Measurements from ENCODE around the gene NELL1.
A peak's percentile ranks its signal among the peaks of the same experiment; 100 is the strongest.

NELL1 gene

DNA sequence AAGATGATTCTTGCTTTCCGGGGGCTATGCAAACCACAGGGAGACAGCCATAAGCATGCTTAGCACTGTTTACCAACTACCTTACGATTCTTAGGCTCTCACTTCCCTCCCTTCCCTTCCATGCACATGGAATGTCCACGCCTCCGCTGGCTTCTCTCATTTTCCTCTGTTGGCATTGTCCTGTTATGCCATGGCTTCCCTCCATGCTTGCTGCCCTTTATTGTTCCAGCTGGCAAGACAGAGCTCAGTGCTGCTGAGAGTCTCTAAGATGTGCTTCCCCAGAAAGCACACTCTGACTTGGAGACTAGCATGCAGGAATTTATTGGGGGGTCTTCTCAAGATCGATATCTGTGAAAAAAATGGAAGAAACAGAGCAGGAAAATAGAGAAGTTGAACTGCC lies 379.2 kb downstream of the NELL1 start:
- 88% methylated on average over 5 of the region's 5 CpGs for WGBS
- no peak overlapping the region for H3K27ac ChIP-seq (ENCODE audit: low read depth, low read length)
- H3K9me3 ChIP-seq (ENCODE audit: insufficient read depth, low read depth, low read length) = no peaks in the 10 kb centered on the region
- no peak overlapping the region for H3K4me3 ChIP-seq (ENCODE audit: low read length)
- peaks cover 5% of the 10 kb centered on the region; the same call in 1 of the 2 replicates for H3K4me1 ChIP-seq (ENCODE audit: insufficient read depth, low read length)
- H3K27me3 ChIP-seq (ENCODE audit: insufficient read depth, low read length) = no peaks in the 10 kb centered on the region
- no peaks in the 10 kb centered on the region for H3K36me3 ChIP-seq (ENCODE audit: insufficient read depth, low read length)
- H3K9ac ChIP-seq (ENCODE audit: low read depth, low read length) = no peak overlapping the region

GRCh38 chr11:21053466-21053865 lies 384.1 kb downstream of the NELL1 start:
- 94% methylated on average over 1 of the region's 1 CpG for WGBS
- H3K9ac ChIP-seq (ENCODE audit: low read depth, low read length) = no peak overlapping the region

DNA sequence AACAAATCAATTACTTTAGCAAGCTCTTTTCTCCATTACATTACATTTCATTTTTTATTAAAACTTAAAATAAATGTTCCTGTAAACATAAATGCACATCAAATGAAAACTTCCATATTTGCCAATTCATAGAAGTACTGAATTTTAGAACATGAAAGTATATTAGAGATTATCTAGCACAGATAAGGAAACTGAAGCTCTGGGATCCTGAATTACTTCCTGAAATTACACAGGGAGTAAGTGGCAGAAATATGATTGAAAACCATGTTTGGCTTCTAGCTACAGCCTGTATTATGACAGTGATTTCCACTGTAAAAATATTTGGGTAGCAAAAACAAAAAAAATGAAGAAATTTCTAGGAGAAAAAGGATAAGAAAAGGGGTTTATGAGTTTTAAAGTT lies 387.3 kb downstream of the NELL1 start:
- H3K27ac ChIP-seq (ENCODE audit: low read depth, low read length) = no peak overlapping the region
- H3K9me3 ChIP-seq (ENCODE audit: insufficient read depth, low read depth, low read length) = no peaks in the 10 kb centered on the region
- no peaks in the 10 kb centered on the region for H3K27me3 ChIP-seq (ENCODE audit: insufficient read depth, low read length)
- no peak overlapping the region for H3K4me3 ChIP-seq (ENCODE audit: low read length)
- H3K9ac ChIP-seq (ENCODE audit: low read depth, low read length) = no peak overlapping the region
- H3K4me1 ChIP-seq (ENCODE audit: insufficient read depth, low read length) = 0 out of 2 replicates have a peak, but pooled peaks cover 6% of the 10 kb centered on the region
- H3K36me3 ChIP-seq (ENCODE audit: insufficient read depth, low read length) = no peaks in the 10 kb centered on the region

More at GRCh38 chr11:21053466-21053865, 384.1 kb downstream of the NELL1 start:
- Histone ChIP-seq H3K27me3 (ENCODE audit: insufficient read depth, low read length) (no peaks in the 10 kb centered on the region), H3K36me3 (ENCODE audit: insufficient read depth, low read length) (no peaks in the 10 kb centered on the region), H3K27ac (ENCODE audit: low read depth, low read length) (no peak overlapping the region), H3K4me1 (ENCODE audit: insufficient read depth, low read length) (peaks cover 4% of the 10 kb centered on the region; the same call in 1 of the 2 replicates), H3K4me3 (ENCODE audit: low read length) (no peak overlapping the region), H3K9me3 (ENCODE audit: insufficient read depth, low read depth, low read length) (no peaks in the 10 kb centered on the region)

DNA sequence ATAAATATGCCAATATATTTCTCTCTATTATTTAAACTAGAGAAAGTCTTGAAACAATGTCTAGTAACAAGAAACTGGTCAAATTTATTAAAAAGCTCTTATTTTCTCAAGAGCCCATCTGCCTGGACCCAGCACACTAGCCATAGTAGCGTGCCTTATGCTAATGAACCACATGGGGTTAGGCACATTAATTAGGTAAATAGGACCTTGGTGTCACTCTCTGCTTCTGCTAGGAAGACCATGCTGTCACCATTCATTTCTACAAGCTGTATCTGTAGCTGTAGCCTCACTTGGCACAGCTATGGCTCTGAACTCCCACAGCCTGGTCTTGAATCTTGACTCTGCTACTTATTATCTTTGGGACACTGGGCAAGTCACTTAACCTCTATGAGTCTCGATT lies 390.5 kb downstream of the NELL1 start:
- H3K9ac ChIP-seq (ENCODE audit: low read depth, low read length) = no peak overlapping the region
- H3K4me3 ChIP-seq (ENCODE audit: low read length) = no peak overlapping the region
- 60% methylated on average over 1 of the region's 2 CpGs for WGBS
- peaks cover 27% of the 10 kb centered on the region for H3K9me3 ChIP-seq (ENCODE audit: insufficient read depth, low read depth, low read length)
- H3K4me1 ChIP-seq (ENCODE audit: insufficient read depth, low read length) = 0 out of 2 replicates have a peak, but pooled peaks cover 6% of the 10 kb centered on the region
- H3K36me3 ChIP-seq (ENCODE audit: insufficient read depth, low read length) = no peaks in the 10 kb centered on the region
- no peak overlapping the region for H3K27ac ChIP-seq (ENCODE audit: low read depth, low read length)
- H3K27me3 ChIP-seq (ENCODE audit: insufficient read depth, low read length) = no peaks in the 10 kb centered on the region

DNA sequence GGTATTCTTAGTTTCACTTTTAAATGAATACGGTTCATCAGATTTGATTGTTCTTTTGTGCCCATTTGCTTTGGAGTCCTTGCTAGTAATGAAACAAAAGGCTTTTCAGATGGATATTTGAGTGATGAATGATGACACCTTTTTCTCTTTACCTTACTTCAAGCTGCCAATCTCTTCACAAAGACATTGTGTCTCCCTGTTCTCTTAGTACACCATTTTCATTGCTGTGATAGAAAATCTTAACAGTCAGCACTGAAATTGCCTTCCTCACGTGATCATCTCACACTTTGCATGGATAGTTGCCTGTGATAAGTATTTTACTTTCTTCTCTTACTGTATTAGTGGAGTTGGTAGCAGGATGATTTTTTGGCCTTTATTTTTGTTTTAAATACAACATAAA lies 396.6 kb downstream of the NELL1 start:
- Histone ChIP-seq H3K4me1 (ENCODE audit: insufficient read depth, low read length) (peaks cover 22% of the 10 kb centered on the region), H3K27me3 (ENCODE audit: insufficient read depth, low read length) (no peaks in the 10 kb centered on the region), H3K9ac (ENCODE audit: low read depth, low read length) (no peak overlapping the region), H3K36me3 (ENCODE audit: insufficient read depth, low read length) (no peaks in the 10 kb centered on the region), H3K27ac (ENCODE audit: low read depth, low read length) (peak overlapping the region; percentile 34; the same call in 1 of the 2 replicates), H3K4me3 (ENCODE audit: low read length) (no peak overlapping the region), H3K9me3 (ENCODE audit: insufficient read depth, low read depth, low read length) (peaks cover 27% of the 10 kb centered on the region)
- 71% methylated on average over 2 of the region's 2 CpGs for WGBS

- no peak overlapping the region for H3K9ac ChIP-seq (ENCODE audit: low read depth, low read length)
- H3K9me3 ChIP-seq (ENCODE audit: insufficient read depth, low read depth, low read length) = peaks cover 5% of the 10 kb centered on the region; the same call in 1 of the 2 replicates
- H3K4me3 ChIP-seq (ENCODE audit: low read length) = no peak overlapping the region
- no peaks in the 10 kb centered on the region for H3K27me3 ChIP-seq (ENCODE audit: insufficient read depth, low read length)
- no peak overlapping the region for H3K27ac ChIP-seq (ENCODE audit: low read depth, low read length)
- WGBS = 79% methylated on average over 2 of the region's 3 CpGs
- H3K4me1 ChIP-seq (ENCODE audit: insufficient read depth, low read length) = peaks cover 31% of the 10 kb centered on the region
- no peaks in the 10 kb centered on the region for H3K36me3 ChIP-seq (ENCODE audit: insufficient read depth, low read length)
Measured at GRCh38 chr11:21068886-21069285, 399.5 kb downstream of the NELL1 start.

GRCh38 chr11:21069909-21070308 lies 400.5 kb downstream of the NELL1 start:
- no peak overlapping the region for H3K27ac ChIP-seq (ENCODE audit: low read depth, low read length)

DNA sequence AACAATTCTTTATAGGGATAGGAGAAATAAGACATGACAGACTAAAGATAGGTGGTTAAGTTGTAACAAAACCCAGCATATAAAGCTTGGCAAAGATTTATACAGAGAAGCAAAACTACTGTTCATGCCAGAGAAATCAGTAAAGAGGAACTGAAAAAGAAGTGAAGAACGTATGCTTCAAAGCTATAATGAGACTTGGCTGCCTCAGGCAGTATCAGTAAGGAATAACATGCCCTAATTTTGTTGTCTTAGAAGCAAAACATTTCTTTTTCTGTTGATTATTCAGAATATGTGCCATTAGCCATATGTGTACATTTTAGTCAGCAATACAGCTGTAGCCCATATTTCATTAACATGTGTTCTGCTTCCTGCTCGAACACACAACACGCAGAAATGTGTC lies 403.2 kb downstream of the NELL1 start:
- WGBS = 94% methylated on average over 3 of the region's 3 CpGs
- no peak overlapping the region for H3K27ac ChIP-seq (ENCODE audit: low read depth, low read length)
- no peak overlapping the region for H3K4me3 ChIP-seq (ENCODE audit: low read length)
- no peaks in the 10 kb centered on the region for H3K9me3 ChIP-seq (ENCODE audit: insufficient read depth, low read depth, low read length)
- no peaks in the 10 kb centered on the region for H3K36me3 ChIP-seq (ENCODE audit: insufficient read depth, low read length)
- H3K4me1 ChIP-seq (ENCODE audit: insufficient read depth, low read length) = peaks cover 14% of the 10 kb centered on the region; the same call in 1 of the 2 replicates
- no peaks in the 10 kb centered on the region for H3K27me3 ChIP-seq (ENCODE audit: insufficient read depth, low read length)
- no peak overlapping the region for H3K9ac ChIP-seq (ENCODE audit: low read depth, low read length)

More at GRCh38 chr11:21069909-21070308, 400.5 kb downstream of the NELL1 start:
- no peak overlapping the region for H3K4me3 ChIP-seq (ENCODE audit: low read length)
- H3K36me3 ChIP-seq (ENCODE audit: insufficient read depth, low read length) = no peaks in the 10 kb centered on the region
- no peaks in the 10 kb centered on the region for H3K9me3 ChIP-seq (ENCODE audit: insufficient read depth, low read depth, low read length)
- H3K4me1 ChIP-seq (ENCODE audit: insufficient read depth, low read length) = peaks cover 31% of the 10 kb centered on the region
- no peaks in the 10 kb centered on the region for H3K27me3 ChIP-seq (ENCODE audit: insufficient read depth, low read length)
- 97% methylated on average over 5 of the region's 5 CpGs for WGBS
- H3K9ac ChIP-seq (ENCODE audit: low read depth, low read length) = no peak overlapping the region

DNA sequence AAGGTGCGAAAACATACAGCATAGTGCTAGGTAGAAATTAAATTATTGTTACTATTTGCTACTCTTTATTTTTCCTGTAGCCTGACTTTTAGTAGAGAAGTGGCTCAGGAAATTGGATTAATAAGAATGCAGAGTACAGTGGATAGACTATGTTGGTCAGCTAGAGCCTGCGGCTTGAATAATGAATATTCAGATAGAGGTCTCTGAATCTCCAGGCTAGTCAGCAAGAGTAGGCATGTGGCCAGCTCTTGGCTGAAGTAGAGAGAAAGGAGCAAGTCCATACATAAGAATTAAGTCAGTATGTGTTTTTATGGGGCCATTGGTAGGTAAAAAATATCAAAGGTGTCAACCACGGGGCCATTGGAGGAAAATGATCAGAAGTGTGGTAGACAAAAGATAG lies 413.5 kb downstream of the NELL1 start:
- H3K9ac ChIP-seq (ENCODE audit: low read depth, low read length) = no peak overlapping the region
- H3K27me3 ChIP-seq (ENCODE audit: insufficient read depth, low read length) = no peaks in the 10 kb centered on the region
- no peaks in the 10 kb centered on the region for H3K36me3 ChIP-seq (ENCODE audit: insufficient read depth, low read length)
- H3K4me1 ChIP-seq (ENCODE audit: insufficient read depth, low read length) = no peaks in the 10 kb centered on the region
- H3K9me3 ChIP-seq (ENCODE audit: insufficient read depth, low read depth, low read length) = no peaks in the 10 kb centered on the region
- no peak overlapping the region for H3K4me3 ChIP-seq (ENCODE audit: low read length)
- H3K27ac ChIP-seq (ENCODE audit: low read depth, low read length) = no peak overlapping the region
- WGBS = 96% methylated on average over 2 of the region's 3 CpGs

GRCh38 chr11:21088930-21089329 lies 419.5 kb downstream of the NELL1 start:
- no peak overlapping the region for H3K4me3 ChIP-seq (ENCODE audit: low read length)
- no peaks in the 10 kb centered on the region for H3K36me3 ChIP-seq (ENCODE audit: insufficient read depth, low read length)
- H3K27me3 ChIP-seq (ENCODE audit: insufficient read depth, low read length) = no peaks in the 10 kb centered on the region
- H3K9ac ChIP-seq (ENCODE audit: low read depth, low read length) = no peak overlapping the region
- H3K9me3 ChIP-seq (ENCODE audit: insufficient read depth, low read depth, low read length) = no peaks in the 10 kb centered on the region
- H3K27ac ChIP-seq (ENCODE audit: low read depth, low read length) = no peak overlapping the region
- no peaks in the 10 kb centered on the region for H3K4me1 ChIP-seq (ENCODE audit: insufficient read depth, low read length)

DNA sequence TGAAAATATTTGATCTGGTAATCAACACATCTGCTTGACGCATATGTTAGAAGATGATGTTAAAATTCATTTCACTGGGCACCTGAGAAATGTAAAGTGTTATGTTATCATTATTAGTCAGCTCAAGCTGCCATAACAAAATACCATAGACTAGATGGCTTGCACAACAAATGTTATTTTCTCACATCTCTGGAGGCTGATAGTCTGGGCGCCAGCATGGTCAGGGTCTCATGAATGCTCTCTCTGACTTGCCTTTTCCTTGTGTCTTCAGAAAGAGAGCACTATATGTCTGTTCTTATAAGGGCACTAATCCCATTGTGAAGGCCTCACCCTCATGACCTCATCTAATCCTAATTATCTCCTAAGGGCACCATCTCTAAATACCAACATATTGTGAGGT lies 435.3 kb downstream of the NELL1 start:
- Histone ChIP-seq H3K27me3 (ENCODE audit: insufficient read depth, low read length) (no peaks in the 10 kb centered on the region), H3K9ac (ENCODE audit: low read depth, low read length) (no peak overlapping the region), H3K36me3 (ENCODE audit: insufficient read depth, low read length) (no peaks in the 10 kb centered on the region), H3K9me3 (ENCODE audit: insufficient read depth, low read depth, low read length) (peaks cover 7% of the 10 kb centered on the region; the same call in 1 of the 2 replicates), H3K27ac (ENCODE audit: low read depth, low read length) (no peak overlapping the region), H3K4me1 (ENCODE audit: insufficient read depth, low read length) (no peaks in the 10 kb centered on the region), H3K4me3 (ENCODE audit: low read length) (no peak overlapping the region)
- 92% methylated on average over 2 of the region's 2 CpGs for WGBS

Measured in HUES64 (cell line).